GM21447 (cell line): ENCODE measurements around the gene RASAL1.
A peak's percentile ranks its signal among the peaks of the same experiment; 100 is the strongest.

ENCODE experiments used
- ATAC-seq: cut with Tn5 transposase; IDR thresholded peaks from one replicate; pipeline ENCODE4 v1.9.1; 2021; ENCODE audit not compliant: unreplicated experiment

RASAL1 gene, protein sequence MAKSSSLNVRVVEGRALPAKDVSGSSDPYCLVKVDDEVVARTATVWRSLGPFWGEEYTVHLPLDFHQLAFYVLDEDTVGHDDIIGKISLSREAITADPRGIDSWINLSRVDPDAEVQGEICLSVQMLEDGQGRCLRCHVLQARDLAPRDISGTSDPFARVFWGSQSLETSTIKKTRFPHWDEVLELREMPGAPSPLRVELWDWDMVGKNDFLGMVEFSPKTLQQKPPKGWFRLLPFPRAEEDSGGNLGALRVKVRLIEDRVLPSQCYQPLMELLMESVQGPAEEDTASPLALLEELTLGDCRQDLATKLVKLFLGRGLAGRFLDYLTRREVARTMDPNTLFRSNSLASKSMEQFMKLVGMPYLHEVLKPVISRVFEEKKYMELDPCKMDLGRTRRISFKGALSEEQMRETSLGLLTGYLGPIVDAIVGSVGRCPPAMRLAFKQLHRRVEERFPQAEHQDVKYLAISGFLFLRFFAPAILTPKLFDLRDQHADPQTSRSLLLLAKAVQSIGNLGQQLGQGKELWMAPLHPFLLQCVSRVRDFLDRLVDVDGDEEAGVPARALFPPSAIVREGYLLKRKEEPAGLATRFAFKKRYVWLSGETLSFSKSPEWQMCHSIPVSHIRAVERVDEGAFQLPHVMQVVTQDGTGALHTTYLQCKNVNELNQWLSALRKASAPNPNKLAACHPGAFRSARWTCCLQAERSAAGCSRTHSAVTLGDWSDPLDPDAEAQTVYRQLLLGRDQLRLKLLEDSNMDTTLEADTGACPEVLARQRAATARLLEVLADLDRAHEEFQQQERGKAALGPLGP

DNA sequence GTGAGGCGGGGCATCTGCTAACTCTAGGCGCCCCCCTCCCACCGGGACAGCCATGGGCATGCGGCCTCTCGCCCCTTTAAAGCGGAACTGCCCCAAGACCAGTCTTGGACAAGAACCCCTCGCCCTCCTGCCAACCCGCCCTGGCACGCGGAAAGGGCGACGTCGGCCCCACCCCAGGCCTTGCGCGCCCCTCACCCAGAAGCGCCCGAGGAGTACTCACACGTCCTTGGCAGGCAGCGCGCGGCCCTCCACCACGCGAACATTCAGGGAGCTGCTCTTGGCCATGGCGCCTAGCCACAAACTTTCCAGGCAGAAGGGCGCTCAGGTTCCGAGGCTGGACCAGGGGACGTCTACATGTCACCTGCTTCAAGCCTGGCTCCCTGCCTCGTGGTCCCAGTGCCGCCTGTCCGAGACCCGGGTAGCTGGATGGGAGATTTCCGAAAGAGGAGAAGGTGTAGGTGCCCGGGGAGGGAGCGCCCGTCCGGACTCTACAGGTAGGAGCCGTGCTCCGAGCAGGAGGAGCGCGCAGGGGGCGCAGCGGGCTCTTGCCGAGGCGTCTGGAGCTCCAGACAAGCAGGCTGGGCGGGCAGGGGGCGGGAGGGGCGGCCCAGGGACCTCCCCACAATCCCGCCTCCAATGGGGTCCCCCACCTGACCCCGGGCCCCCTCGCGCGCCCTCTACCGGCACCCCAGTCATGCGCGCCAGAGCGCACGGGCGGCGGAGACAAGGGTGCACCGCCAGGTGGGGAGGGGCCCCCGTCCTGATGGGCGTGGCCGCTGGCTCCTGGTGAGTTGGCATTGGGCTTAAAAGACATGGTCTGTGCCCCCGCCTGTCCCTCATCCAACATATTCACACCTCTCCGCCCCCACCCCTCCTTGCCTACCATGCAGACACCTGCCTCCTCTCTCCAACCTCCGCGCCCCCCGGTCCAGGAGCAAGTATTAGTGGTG is at the start of gene RASAL1:
Gene RASAL1, minus strand, starts transcription at position 584 of the 950 bp plus-strand sequence. Its CDS starts 299 bp downstream, at position 285.
- no peak for ATAC-seq

DNA sequence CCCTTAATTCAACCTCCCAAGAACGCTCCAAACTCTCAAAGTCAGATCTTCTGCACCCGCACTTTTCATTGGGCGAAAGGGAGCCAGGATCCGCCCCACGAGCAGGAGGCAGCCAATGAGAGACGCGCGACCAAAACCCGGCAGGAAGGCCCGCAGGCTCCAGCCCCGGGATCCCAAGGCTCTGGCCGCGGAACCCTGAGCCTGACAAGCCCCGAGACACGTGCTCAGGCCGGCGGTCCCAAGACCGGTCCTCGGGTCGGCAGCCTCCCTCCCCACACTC is 49.3 kb upstream of the RASAL1 start:
- peak; percentile 79 for ATAC-seq

DNA sequence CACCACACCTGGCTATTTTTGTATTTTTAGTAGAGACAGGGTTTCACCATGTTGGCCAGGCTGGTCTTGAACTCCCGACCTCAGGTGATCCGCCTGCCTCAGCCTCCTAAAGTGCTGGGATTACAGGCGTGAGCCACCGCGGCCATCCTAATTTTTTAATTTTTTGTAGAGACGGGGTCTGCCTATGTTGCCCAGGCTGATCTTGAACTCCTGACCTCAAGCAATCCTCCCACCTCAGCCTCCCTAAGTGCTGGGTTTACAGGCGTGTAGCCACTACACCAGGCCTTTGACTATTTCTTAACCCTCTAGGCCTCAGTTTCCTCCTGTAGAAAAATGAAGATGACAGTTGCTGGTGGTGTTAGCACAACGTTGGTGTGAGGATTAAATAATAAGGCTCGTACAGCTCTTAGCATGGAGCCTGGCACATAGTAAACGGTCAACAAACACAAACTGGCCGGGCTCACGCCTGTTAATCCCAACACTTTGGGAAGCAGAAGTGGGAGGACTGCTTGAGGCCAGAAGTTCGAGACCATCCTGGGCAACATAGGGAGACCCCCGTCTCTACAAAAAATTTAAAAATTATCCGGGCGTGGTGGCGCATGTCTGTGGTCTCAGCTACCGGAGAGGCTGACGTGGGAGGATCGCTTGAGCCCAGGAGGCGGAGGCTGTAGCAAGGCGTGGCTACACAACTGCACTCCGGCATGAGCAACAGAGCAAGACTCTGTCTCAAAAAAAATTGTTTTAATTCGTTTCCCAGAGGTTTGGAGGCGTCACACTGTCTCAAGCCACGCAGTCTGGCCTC is 48.7 kb upstream of the RASAL1 start:
- peak; percentile 46 for ATAC-seq

DNA sequence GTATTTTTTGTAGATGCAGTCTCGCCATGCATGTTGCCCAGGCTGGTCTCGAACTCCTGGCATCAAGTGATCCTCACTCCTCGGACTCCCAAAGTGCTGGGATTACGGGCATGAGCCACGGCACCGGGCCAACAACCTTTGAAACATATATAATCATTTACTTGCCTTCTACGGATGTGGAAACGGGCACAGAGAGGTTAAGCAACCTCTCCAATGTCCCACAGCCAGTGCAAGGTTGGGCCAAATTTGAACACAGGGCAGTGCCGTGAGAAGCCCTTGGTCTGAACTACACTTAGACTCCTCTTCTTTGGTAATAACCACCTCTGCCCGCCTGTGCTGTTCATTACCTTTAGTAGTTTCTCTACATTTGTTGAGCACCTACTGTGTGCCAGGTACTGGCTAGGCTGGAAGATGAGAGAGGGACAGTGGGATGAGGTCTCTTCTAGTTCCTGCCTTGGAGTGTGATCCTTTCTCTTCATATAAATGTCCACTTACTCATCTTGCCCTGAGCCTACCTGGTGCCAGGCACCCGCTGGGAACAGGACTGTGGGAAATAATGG is 47.5 kb upstream of the RASAL1 start:
- no peak for ATAC-seq

DNA sequence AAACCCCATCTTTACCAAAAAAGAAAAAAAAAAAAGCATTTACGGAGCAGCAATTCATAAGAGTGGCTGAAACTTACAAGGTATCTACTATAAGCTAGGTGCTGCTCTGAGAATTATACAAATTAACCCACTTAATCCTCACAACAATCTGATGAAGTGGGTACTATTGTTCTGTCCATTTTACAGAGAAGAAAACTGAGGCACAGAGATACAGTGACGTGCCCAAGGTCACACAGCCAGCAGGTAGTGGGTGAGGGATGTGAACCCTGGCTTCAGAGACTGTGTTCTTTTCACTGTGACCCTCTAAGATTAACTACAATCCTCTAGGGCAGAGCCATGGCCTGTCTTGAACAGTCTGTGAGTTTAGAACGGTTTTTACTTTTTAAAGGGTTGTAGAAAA is 46.4 kb upstream of the RASAL1 start:
- ATAC-seq = no peak

DNA sequence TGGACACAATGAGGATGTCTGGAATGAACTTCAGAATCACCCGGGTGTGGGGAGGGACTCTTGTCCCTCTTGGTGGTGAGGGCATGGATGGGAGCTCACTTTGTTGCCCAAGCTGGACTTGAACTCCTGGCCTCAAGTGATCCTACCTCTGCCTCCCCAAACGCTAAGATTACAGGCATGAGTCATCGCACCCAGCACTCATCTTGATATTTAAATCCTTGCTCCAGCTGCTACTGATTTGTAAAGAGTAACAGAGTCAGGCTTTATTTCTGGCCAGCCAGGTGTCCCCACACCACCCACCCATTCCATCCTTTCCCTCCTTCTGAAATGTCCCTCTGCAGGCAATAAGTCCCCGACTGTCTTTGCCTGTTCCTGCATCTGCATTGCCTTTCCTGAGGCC is 44.8 kb upstream of the RASAL1 start:
- ATAC-seq = no peak

DNA sequence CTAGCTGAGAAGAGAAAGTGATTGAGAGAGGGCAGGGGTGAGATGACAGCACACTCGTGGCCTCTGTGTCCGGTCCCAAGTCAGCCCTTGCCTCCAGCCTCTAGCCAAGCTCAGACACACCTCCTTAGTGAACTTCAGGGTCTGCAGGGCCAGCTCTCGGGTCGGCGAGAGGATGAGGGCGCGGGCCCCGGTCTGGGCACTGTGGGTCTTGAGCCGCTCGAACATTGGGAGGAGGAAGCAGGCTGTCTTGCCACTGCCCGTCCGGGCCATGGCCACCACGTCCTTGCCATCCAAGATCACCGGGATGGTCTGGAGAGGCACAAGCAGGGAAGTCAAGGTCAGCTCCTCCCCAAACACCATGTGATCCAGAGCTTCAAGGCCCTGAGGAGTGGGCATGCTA is 43.5 kb upstream of the RASAL1 start:
- ATAC-seq = no peak

DNA sequence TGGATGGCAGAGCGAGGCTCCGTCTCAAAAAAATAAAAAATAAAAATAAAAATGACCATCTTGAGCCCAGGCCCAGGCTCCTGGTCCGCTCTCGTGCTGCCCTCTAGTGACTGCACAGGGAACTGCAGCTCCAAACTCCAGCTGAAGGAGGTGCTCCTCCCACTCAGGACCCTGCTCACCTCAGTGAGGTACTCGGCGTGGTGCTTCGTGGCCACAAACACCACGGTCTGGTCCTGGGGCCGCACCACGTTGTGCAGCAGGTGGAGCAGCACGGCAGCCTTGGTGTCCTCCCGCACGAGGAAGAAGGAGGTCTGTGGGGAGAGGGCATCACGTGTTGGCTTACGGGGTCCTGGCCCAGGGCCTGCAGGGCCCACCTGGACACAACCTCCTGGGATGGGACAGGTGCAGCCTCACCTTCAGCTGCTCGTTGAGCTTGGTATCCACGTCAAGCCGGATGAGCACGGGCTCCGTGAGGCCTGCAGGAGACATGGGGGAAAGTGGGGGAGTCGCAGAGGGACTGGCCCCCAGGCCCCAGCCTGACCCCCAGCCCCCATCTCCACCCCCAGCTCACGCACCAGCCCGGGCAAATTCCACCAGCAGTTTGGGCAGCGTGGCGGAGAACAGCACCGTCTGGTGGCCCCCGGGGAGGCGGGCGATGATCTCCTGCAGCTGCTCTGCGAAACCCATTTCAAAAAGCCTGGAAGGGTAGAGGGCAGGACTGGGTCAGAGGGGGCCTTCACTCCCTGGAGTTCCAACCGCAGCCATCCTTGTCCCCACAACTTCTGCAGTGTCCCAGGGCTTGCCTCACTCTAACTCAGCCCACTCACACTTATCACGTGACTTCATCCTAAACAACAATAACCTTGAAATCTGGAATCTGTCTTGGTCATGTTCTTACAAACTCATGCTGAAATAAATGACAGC is 39.2 kb upstream of the RASAL1 start:
- ATAC-seq = no peak

DNA sequence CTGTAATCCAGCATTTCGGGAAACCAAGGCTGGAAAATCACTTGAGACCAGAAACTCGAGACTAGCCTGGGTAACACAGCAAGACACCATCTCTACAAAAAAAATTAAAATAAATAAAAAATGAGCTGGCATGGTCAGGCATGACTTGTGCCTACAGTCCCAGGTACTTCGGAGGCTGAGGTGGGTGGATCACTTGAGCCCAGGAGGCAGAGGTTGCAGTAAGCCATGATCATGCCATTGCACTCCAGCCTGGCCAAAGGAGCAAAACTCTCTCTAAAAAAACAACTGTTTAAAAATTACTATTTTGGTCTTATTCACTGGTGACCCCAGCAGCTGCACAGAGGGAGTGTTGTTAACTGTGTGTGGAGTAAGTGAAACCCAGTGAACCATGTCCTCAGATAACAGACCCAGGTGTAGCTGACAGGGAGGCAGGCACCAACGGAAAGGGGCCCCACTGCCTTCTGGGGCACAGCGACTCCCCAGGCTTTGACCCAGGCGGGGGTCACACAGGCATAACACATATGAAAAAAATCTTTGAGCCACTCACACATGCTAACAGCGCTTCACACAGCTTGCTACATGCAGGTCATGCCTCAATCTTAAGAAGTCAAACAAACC is 37.6 kb upstream of the RASAL1 start:
- ATAC-seq = peak; percentile 81

DNA sequence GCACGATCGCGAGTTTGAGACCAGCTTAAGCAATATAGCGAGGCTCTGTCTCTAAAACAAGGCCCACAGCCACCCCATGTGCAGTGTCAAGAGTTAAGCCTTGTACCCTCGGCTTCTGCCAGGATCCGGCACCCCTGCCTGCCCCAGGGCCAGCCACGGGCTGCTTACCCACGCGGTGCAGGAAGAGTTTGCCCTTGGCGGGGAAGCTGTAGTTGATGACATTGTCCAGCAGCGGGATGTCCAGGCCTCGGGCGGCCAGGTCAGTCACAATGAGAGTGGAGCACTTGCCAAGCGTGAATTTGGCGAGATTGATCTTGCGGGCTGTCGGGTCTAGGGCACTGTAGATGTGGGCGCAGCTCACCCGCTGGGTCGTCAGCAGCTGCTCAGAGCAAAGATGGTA is 36.6 kb upstream of the RASAL1 start:
- ATAC-seq = no peak

DNA sequence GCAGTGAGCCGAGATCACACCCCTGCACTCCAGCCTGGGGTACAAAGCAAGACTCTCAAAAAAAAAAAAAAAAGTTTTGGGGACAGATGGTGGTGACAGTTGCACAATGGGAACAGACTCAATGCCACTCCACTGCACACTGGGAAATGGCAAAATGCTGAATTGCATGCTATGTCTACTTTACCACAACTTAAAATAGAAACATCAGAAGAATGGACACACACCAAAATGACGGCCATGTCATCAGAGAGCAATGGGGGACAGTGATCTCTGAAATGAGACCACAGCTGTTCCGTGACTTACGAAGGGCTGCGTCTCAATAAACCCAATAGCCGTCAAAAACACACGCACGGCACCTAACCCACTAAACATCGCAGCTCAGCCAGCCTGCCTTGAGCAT is 36.0 kb upstream of the RASAL1 start:
- no peak for ATAC-seq

DNA sequence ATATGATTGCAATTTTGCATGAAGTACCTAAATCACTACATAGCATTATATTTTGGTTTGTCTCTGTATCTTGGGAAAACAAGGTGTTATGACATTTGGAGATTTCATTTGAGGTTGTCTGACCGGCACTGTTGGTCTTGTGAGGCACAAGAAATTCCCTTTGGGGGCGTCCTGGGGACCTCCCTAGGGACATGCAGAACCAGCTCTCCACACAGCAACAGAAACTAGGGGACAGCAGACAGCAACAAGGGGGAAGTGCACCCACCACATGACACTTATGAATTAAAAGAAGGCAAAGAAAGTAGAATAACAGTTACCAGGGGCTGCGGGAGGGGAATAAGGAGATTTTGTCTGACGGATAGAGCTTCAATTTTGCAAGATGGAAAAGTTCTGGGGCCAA is 35.4 kb upstream of the RASAL1 start:
- ATAC-seq = no peak

DNA sequence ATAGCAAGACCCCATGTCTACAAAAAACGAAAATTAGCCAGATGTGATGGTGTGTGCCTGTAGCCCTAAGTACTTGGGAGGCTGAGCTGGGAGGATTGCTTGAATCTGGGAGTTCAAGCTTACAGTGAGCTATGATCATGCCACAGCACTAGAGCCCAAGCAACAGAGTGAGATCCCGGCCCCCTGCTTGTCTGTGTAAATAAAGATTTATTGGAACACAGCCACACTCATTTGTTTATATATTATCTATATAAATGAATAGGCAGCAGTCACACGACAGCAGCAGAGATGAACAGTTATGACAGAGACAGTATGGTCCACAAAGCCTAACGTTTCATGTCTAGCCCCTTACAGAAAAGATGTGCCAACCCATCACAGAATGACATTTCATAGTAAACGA is 34.9 kb upstream of the RASAL1 start:
- no peak for ATAC-seq

DNA sequence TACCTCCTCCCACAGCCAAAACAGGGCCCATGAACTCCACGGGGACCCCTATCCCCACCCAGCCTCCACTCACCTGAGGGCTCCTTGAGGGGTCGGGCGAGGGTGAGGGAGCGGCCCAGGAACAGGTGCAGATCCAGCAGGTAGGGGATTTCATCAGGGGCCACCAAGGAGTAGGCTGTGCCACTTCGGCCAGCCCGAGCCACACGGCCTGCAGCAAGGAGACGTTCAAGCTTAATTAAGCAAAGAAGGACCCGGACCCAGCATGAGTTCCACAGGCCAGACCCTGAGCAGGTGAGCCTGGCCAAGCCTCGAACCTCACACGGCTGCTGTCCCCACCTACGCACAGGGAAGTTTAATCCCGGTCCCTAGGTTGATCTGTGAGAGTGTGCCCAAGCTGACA is 34.1 kb upstream of the RASAL1 start:
- no peak for ATAC-seq

DNA sequence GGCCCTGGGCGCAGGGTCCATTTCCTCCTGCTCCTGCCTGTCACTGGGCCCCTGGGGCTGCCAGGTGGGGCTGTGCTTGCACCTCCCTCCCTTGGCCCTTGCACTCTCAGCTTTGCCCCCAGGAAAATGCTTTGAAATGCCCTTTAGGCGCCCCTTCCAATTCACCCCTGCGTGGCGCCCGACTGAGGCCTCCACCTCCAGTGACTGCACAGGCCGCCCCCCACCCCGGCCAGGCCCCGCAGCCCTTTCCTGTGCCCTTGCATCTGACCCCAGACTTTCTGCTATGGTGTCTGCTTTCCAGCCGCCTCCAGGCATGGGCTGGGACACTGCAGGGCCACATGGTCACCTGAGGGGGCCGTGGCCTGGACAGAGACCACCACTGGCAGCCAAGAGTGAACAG is 32.3 kb upstream of the RASAL1 start:
- ATAC-seq = no peak

DNA sequence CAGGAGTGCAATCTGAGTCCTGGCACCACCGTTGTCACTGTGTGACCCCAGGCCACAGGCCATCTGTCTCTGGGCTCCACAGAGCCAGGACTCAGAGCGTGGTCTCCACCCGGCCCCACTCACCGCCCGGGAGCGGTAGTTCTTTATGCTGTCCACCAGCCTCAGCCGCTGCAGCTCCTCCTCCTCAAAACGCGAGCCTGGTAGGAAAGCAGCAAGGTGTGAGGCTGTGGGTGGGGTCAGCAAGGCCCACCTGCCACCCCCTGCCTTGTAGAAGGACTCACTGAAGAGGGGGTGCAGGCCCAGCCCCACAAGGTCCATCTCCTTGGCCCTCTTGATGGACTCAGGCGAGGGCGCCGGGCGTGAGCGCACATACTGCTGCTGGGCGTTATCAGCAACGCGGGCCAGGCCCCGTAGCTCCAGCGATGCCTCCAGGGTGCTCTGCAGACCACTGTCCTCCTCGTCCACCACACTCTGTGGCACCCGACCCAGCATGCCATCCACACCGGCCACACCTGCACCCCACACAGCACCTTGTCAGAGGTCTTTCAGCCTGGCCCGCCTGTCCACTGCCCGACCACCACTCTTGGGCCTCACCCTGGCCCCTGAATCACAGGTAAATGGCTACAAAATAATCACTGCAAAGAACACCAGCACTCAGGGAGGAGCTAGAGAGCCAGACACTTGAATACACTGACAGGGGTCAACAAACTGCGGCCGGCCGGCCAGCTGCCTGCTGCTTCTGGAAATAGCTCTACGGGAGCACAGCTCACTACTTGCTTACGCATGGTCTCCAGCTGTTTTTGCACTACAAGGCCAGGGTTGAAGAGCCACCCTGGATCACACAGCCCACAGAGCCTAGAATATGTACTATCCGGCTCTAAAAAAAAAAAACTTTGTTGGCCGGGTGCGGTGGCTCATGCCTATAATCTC is 30.2 kb upstream of the RASAL1 start:
- ATAC-seq = no peak

DNA sequence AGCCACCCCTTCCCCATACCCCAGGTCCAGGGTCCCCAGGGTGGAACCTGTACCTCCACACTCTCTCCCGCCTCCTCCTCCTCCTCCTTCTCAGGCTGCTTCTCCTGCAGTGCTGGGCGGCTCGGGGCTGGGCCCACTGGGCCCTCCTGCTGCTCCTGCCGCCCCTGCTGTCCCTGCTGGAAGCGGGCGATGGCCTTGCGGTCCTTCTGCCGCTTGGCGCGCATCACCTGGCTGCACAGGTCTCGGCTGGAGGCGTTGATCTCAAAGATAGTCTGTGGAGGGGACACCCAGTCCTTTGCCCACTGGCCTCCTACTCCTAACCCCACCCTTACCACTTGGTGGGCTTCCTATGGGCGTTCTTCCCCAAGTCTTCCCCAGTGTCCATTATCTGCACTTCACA is 28.5 kb upstream of the RASAL1 start:
- ATAC-seq = no peak

DNA sequence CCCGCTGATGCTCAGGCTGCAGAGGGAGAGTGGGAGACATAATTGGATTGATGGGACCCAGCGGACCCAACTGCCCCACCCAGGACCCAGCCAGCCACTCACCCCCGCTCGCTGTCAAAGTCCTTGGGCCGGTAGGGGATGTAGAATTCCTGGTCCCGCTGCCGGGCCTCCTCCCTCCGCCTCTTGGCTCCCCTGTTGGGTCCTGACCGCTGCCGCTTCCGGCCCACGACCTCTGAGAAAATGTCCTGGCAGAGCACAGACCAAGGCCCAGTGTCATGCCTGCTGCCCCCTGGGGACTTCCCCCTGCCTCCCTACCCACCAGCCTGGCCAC is 27.4 kb upstream of the RASAL1 start:
- no peak for ATAC-seq
